ENCODE data around the gene BBS2. TPM values are rescaled to one million over a fixed set of nuclear protein-coding genes. Genes with fewer than 3 reads are reported as not detected.

BBS2 gene
- total RNA-seq, 1 donor from 2014 or later: 15.8 TPM

DNA sequence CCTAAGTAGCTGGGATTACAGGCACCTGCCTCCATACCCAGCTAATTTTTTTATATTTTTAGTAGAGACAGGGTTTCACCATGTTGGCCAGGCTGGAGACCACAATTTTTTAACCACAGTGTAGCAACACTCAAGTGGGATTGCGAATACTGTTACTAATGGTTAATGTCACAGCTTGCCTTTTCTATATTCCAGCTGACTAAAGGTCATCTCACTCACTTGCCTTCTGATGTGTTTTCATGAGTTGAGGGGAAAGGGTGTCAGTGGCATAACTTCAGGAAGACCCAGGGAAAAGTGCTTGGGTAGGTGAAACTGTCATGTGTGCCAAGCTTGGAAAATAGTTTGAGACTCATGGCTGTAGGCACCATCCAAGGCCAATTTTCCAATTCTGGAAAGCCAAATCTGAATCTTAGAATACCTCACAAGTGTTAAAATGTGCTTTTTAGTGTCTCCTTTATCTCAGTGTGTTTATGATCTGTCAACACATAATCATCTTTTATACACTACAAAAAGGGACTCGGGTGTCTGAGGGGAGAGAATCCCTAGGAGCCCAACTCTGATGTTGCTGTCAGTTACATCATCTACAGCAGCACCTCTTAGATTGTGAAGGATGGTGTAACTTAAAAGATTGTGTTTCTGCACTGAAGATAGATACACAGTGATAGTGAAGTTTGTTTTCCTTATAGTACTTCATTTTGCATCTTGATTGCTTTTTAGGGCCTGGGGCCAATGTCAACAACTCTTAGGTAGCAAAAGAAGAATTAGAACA is 41.4 kb downstream of the BBS2 start:
- intact Hi-C loops (cut with micrococcal nuclease): no loop called here

DNA sequence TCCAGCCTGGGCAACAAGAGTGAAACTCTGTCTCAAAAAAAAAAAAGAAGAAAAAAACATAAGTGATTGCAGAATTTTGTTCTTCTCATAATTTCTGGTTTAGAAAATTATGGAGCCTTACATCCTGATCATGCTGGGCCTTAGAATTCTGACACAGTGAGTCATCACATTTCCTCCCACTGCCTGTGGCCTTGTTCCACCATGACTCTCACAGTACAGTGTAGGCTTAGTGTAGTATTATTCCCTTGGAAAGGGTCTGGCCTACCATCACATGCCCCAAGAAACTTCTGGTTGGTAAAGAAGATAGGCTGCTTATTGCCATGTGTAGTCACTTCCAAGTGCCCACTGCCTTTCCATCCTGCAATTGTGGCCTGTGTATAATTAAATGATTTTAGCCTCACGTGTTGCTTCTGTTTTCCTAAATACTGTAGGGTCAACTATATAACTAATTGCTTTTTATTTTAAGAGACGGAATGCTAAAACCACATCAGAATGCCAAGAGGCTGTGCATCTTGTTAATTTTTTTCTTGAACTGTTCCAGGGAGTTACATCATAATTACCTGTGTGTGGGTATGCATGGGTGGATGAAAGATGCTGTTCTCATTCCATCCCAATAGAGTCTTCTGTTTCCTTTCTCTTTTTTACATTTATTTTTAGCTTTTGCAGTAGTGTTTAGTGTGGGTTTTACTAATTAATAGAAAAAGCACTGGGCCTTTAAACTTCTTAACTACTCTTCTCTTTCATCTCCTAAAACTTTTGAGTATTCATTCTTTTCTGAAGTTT is 42.5 kb downstream of the BBS2 start:
- intact Hi-C loops (cut with micrococcal nuclease): no loop called here

DNA sequence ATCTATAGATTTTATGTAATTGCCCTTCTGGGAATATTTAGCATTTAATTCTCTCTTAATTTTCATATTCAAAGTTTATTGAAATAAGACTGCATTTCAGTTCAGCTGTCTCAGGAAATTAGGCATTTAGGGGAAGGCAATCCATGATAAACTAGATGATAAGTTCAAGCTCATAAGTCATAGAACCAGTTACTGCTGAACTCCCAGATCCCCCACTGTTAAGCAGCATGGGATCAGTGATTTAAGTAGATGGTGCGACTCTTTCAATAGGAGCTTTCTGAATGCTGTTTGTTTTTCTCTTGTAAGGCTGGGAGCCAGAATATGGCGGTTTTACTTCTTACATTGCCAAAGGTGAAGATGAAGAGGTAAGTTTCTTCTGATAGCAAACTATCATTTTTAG is 44.6 kb downstream of the BBS2 start:
- intact Hi-C loops (cut with micrococcal nuclease): no loop called here

DNA sequence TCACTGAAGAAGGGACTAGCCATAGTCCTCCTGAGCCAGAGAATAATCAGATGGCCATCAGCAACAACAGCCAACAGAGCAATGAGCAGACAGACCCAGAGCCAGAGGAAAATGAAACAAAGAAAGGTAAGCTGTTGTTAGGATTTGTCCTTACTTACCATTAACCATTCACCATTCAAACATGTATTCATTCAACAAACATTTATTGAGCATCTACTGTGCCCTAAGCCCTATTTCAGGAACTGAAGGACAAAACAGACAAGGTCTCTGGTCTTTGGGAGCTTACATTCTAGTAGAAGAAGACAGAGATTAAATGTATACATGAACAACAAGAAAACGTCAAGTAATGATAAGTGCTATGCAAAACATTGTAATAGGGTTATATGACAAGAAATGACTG is 49.2 kb downstream of the BBS2 start:
- intact Hi-C loops (cut with micrococcal nuclease): no loop called here

DNA sequence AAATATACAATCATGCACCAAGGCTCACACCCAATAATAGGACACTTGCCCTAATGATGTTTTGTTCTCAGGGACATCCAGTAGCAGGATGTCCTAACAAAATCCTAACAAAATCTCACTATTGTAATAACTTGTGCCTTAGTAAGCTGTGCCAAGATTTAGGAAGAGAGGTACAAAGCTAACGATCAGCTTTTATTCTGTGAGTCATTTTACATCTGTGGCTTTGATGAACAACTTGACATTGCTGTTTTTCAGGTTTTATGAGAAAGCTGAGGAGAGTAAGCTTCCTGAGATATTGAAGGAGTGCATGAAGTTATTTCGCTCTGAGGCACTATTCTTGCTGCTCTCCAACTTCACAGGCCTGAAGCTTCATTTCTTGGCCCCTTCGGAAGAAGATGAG is 49.6 kb downstream of the BBS2 start:
- intact Hi-C loops (cut with micrococcal nuclease): no loop called here

DNA sequence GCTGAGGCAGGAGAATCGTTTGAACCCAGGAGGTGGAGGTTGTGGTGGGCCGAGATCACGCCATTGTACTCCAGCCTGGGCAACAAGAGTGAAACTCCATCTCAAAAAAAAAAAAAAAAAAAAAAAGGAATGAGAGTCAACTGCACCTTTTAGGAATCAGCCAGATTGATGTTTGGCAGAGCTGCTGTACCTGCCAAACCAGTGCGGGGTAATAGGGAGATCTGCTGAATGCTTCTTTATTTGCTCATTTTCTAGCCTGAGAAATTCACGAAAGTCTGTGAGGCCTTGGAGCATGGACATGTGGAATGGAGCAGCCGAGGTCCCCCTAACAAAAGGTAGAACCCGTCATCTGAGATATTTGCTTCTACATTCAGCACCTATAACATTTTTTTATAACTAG is 50.1 kb downstream of the BBS2 start:
- intact Hi-C loops (cut with micrococcal nuclease): no loop called here

DNA sequence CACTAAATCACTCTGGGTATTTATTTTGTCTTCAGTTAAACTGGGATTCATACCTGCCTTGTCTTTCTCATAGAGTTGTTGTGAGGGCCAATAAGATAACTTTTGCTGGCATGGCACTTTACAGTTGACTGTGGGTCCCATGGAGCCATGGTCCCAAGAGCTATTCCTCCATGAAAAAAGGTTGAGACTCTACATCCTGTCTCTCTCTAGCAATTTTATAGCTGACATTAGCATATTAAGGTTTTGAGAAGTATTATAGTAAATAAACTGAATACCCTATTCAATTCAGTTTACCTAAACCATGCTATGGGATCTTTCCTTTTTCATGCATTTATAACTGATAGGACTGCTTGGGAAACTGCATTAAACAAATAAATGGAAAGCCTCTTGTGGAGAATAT is 51.0 kb downstream of the BBS2 start:
- intact Hi-C loops (cut with micrococcal nuclease): no loop called here

DNA sequence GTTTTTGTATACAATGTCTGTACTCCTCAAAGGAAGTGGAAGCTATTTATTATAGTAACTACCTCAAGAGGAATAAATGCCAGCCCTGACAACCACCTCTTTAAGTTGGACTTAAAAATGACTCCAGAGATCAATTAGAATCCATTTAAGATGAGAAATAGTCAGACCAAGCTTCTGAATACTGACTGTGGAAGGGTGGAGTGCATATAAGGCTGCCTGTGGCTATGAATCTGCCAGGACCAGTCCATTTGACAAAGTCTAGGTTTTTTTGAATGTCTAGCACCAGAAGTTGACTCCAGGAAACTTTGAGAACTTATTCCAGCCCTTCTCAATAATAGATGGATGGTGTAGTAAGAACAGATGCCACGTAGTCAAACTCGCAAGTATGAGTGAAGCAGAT is 53.5 kb downstream of the BBS2 start:
- intact Hi-C loops (cut with micrococcal nuclease): no loop called here

DNA sequence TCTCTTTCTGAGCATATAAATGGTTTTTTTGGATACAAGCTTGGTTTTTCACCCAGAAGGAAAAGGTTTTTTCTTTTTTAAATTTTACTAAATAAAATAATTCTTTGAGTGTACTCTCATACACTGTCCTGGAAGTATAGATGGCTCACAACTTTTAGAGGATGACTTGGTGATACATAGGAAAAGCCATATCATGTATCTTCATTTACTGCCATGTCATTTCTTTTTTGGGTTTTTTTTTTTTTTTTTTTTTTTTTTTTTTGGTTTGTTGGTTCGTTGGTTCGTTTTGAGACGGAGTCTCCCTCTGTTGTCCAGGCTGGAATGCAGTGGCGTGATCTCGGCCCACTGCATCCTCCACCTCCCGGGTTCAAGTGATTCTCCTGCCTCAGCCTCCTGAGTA is 56.7 kb downstream of the BBS2 start:
- intact Hi-C loops (cut with micrococcal nuclease): no loop called here

DNA sequence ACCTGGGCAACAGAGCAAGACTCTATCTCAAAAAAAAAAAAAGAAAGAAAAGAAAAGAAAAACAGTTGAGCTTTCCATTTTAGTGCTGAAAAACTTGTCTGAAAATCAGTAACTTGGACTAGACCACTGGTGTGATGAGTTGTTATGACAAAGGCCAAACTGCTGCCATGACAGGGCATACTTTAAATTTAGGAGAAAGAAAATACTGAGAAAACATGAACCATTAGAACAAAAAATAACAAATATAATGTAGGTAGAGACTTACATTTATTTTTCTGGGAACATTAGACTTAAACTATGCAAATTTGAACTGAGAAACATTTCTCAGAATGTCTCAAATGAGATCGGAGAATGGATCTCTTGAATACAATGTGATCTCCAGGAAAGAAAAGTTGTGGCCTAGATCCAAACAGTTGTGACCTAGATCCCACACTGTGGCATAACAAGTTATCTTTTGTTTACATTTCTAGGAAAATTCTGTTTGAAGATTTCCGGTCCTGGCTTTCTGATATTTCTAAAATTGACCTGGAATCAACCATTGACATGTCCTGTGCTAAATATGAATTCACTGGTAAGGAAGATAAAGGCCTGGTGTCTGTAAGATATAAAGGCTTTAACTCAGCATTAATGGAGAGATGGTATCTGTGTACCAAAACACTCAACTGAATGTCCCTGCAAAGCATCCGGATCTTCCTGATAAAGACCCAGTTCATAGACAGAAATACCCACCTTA is 57.6 kb downstream of the BBS2 start:
- intact Hi-C loops (cut with micrococcal nuclease): no loop called here

DNA sequence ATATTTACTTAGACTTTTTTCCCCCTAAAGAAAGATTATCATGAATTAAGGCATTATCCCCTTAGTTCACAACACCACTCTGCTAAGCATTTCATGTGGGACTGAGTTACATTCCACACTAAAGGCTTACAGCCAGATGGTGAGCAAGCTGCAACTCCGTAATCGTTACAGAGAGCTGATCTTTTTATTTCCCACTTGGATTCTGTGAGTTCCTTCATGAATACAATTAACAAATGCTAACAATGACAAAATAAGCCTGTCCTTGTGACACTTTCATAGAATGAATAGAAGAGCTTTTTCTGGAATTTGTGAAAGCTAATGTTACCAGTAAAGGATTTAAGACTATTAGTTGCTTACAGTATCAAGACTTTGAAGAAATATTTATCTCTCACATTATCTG is 59.7 kb downstream of the BBS2 start:
- intact Hi-C loops (cut with micrococcal nuclease): no loop called here

DNA sequence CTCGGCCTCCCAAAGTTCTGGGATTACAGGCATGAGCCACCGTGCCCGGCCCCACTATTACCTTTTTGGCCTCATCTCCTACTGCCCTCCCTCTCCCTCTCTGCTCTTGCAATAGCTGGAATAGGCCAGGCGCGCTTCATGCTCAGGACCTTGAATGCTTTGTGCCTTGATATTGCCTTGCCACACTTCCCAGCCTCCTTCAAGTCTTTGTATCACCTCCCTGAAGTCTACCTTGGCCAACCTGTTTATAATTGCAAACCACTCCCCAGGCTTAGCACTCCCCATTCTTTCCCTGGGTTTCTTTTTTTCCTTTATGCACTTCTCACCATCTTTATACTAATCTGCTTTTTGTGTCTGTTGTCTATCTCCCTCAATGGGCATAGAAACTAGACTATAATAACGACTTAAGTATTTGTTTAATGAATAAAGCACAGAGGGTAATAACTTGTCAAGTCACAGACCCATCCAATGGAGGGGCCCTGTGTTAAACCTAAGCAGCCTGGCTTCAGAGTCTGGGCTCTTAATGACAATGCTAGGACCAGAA is 61.8 kb downstream of the BBS2 start:
- intact Hi-C loops (cut with micrococcal nuclease): loop anchor here (10.0 kb wide), 2 partner anchors 787 to 1077 kb away; partner anchors contain the start of genes ARL2BP and CCDC102A

DNA sequence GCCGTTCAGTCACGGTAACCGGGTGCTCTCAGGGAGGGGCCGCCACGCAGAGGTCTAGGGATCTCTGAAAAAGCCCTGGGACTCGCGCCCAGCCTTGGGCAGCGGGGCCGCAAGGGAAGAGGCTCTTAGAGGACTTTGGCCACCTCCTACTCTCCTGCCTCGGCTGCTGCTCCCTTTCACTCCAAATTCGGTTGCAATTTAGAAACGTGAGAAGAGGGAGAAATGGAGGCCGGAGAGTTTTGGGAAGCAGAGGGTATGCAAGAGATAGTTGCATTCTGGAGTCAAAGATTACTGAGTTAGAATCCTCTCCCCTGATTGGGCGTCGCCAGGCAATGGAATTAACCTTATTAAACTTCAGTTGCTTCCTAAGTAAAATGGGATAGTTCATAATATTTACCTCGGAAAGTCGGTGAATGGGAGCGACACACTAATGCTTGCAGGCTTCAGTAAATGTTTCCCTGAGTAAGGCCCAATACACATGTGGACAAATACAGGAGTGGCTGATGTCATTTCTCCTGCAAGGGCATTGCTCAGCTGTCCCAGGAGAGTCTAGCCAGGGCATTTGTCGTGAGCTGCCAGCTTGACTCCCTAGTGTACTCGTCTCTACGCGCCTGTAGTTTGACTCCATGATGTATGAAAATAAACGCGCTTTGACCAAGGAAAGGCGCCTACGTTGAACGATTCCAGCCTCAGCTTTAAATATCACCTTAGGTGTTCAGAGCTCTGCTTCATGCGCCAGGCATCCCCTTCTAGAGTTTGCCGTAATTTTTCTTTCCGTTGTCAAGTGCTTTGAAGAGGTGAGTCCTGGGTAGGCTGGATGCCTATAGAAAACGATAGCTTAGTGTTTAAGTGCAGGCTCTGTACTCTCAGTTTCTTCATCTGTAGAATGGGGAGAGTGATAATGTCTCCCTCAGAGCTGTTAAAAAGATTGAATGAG is 67.8 kb downstream of the BBS2 start:
- intact Hi-C loops (cut with micrococcal nuclease): loop anchor here (1.0 to 10.0 kb wide), 8 partner anchors 27 to 1083 kb away; partner anchors contain the start of genes AMFR, ARL2BP, CCDC102A and HERPUD1

DNA sequence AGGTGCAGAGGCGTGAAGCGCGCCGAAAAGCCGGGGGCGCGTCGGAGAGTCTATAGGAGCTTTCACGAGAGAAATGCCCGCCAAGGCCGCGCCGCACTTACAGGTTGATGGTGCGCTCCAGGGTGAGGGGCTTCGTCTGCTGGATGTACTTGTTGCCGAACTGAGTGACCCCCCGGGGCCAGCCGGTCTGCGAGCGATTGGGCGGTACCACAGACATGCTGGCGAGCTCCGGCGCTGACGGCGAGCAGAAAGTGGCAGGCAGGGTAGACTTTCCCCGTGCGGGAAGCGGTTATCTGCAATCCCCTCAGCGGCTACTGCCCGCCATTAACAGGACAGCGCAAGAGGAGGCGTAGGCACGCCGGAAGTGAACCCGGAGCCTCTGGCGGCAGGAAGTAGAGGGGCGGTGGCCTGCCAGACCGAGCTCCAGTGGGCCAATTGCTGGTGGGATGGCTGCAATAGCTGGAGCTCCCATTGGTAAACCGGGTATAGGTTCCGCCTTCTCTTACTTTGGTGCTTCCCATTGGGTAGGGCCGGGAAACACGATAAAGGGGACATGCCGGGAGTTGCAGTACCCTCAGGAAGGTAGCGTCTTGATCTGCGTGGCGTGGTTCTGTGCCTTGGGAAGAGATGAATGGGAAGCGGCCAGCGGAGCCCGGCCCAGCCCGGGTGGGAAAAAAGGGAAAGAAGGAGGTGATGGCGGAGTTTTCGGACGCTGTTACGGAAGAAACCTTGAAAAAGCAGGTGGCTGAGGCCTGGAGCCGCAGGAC is 68.7 kb downstream of the BBS2 start, which contains the start of the genes NUDT21 and OGFOD1:
Gene NUDT21, minus strand, starts transcription at position 347 of the 767 bp plus-strand sequence. Its CDS starts 130 bp downstream, at position 217.
Gene OGFOD1, plus strand, starts transcription at position 569 of the 767 bp plus-strand sequence. Its CDS starts 59 bp downstream, at position 628.
- intact Hi-C loops (cut with micrococcal nuclease): loop anchor here (1.0 to 10.0 kb wide), 8 partner anchors 26 to 1084 kb away; partner anchors contain the start of genes AMFR, ARL2BP, CCDC102A and HERPUD1

DNA sequence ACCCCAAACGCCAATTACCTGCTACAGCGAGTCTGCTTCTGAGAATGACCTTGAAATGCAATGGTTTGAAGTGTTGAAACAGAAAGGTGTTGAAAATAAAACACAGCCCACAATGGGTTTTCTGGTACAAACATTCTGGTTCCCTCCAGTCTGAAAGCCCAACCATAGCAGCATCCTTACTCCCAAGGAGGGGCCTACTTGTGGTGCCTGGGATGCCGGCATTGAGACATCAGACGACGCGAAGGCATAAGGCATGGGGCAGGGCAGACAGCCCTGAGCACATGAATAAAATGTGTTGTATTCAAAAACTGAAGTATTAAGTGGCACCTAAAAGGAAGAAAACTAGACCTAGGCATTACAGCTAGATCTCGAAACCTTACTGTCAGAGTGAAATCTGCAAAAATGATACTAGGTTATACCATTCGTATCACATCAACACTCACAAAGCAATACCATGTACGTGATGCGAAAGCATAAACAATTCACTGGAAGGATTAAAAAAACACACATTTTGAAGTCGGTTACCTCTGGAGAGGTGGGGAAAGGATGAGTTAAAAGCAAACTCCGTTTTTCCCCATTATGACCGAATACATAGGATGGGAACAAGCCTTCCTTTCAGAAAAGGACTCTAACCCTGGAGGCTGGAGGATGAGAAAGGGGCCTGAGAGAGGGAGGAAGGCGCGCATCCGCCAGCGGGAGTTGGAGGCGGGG is 69.4 kb downstream of the BBS2 start:
- intact Hi-C loops (cut with micrococcal nuclease): loop anchor here (2.0 to 10.0 kb wide), 5 partner anchors 62 to 1084 kb away; partner anchors contain the start of genes ARL2BP, CCDC102A, HERPUD1 and MT2A

DNA sequence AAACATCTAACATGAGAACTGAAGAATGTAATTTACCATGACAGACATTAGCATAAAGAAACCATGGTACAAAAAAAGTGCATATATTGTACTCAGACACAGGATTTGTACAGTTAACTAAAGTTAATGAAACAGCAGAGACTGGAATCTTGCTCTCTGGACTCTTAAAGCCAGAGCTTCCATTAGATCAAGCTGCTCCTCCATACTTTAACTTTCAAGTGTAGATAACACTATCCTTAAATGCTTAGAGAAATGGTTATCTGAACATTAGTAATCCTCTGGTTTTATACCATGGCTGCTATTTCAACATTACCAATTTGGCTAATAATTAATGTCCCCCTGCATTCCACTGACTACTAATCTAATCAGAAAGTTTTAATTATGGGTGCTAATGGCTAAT is 71.8 kb downstream of the BBS2 start:
- intact Hi-C loops (cut with micrococcal nuclease): no loop called here

DNA sequence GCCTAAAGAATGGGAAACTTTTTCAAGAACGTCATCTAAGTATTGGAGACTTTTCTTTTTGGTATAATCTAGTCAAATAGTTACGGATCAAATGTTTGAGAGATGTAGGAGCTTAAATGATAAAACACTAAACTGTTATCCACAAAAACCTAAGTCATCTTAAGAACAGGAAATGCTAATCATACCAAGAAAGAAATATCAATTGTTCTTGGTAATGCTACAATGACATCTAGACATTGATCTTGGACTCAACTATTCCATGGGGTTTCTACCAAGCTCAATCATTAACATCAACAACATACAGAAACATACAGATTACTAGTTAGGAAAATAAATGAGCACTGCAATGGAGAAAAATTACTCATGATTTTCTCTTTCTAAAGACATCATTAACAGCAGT is 72.5 kb downstream of the BBS2 start:
- intact Hi-C loops (cut with micrococcal nuclease): no loop called here

DNA sequence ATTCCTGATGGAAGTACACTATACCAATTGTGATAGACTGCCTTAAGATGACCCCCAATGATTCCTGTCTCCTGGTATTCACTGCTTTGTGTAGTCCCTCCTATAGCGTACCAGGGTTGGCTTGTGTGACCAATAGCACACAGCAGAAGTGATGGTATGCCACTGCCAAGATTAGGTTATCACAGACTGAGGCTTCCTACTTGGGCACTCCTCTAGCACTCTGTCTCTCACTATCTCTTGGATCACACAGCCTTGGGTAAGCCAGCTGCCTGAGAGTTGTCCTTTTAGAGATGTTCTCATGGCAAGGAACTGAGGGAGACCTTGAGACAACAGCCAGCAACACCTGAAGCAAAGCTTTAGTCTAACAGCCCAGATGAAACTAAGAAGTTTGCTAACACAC is 81.8 kb downstream of the BBS2 start:
- intact Hi-C loops (cut with micrococcal nuclease): no loop called here

DNA sequence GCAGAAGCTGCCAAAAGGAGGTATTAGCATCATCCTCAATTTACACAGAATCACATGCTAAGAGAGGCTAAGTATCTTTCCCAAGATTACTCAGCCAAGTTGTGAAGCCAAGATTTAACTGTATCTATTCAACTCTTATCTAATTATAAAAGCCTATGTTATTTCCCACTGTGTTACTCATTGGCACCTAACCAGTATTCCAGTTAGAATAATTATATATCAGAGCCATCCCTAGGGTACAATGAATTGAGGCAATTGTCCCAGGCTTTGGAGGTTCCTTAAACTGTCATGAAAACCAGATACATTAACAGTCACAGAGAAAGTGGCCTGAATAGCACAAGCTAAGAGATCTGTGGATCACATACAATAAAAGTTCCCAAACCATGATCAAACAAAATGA is 83.6 kb downstream of the BBS2 start:
- intact Hi-C loops (cut with micrococcal nuclease): no loop called here
